Astrocyte (in vitro differentiated cells and primary cell): Measurements from ENCODE around the gene TRIM7. TPM values are rescaled to one million over a fixed set of nuclear protein-coding genes. Genes with fewer than 3 reads are reported as not detected.
"Not testable (repeated sequence)": the region's sequence is repeated elsewhere in the genome, so short reads cannot be mapped to it uniquely, and the experiment has no call there.

ENCODE experiments used
- DNase-seq: peaks from one replicate; pipeline ENCODE4 v3.0.0-alpha.2; 2010; ENCODE audit warnings: low read depth
- FAIRE-seq: peaks from 2 replicates; lab custom pipeline; 2011; peaks lifted over from hg19 to GRCh38; lab: Jason Lieb, UNC
- H2AFZ ChIP-seq: 2 replicates; pipeline ENCODE4 v1.6.0; 2012; ENCODE audit warnings: low read depth, low read length, inconsistent platforms
- H3K27ac ChIP-seq: 2 replicates; pipeline ENCODE4 v1.5.1; 2011; ENCODE audit warnings: low read depth, low read length, inconsistent platforms
- H3K27me3 ChIP-seq: 2 replicates; pipeline ENCODE4 v1.6.0; 2011; ENCODE audit warnings: low read length, inconsistent platforms; ENCODE audit not compliant: insufficient read depth
- H3K36me3 ChIP-seq: 2 replicates; pipeline ENCODE4 v1.5.1; 2011; ENCODE audit warnings: low read length, inconsistent platforms; ENCODE audit not compliant: insufficient read depth
- H3K4me1 ChIP-seq: 2 replicates; pipeline ENCODE4 v1.5.1; 2011; ENCODE audit warnings: low read length, inconsistent platforms; ENCODE audit not compliant: insufficient read depth
- H3K4me2 ChIP-seq: 2 replicates; pipeline ENCODE4 v1.6.0; 2012; ENCODE audit warnings: low read length, inconsistent platforms
- H3K4me3 ChIP-seq: 2 replicates; pipeline ENCODE4 v1.5.1; 2011; ENCODE audit warnings: low read depth, mild to moderate bottlenecking, low read length, inconsistent platforms; ENCODE audit not compliant: insufficient read depth
- H3K79me2 ChIP-seq: 2 replicates; pipeline ENCODE4 v1.6.0; 2012; ENCODE audit warnings: mild to moderate bottlenecking, low read length, inconsistent platforms; ENCODE audit not compliant: insufficient read depth
- H3K9ac ChIP-seq: 2 replicates; pipeline ENCODE4 v1.6.0; 2012; ENCODE audit warnings: mild to moderate bottlenecking, low read length, inconsistent platforms
- H3K9me3 ChIP-seq: 2 replicates; pipeline ENCODE4 v1.5.1; 2012; ENCODE audit warnings: low read depth, mild to moderate bottlenecking, low read length, inconsistent platforms; ENCODE audit not compliant: insufficient read depth
- H4K20me1 ChIP-seq: 2 replicates; pipeline ENCODE4 v1.6.0; 2012; ENCODE audit warnings: low read length, inconsistent platforms; ENCODE audit not compliant: insufficient read depth
- H3K27ac Mint-ChIP-seq: one replicate; pipeline ENCODE4 v1.8.0; 2021; ENCODE audit warnings: mild to moderate bottlenecking, mixed read lengths; ENCODE audit not compliant: unreplicated experiment
- H3K27me3 Mint-ChIP-seq: one replicate; pipeline ENCODE4 v1.8.0; 2021; ENCODE audit warnings: low read depth, mixed read lengths; ENCODE audit not compliant: unreplicated experiment
- H3K36me3 Mint-ChIP-seq: one replicate; pipeline ENCODE4 v1.8.0; 2021; ENCODE audit warnings: low read depth, mixed read lengths; ENCODE audit not compliant: unreplicated experiment
- H3K4me1 Mint-ChIP-seq: one replicate; pipeline ENCODE4 v1.8.0; 2021; ENCODE audit warnings: low read depth, mixed read lengths; ENCODE audit not compliant: unreplicated experiment
- H3K4me3 Mint-ChIP-seq: one replicate; pipeline ENCODE4 v1.8.0; 2021; ENCODE audit warnings: mild to moderate bottlenecking, moderate library complexity, mixed read lengths; ENCODE audit not compliant: unreplicated experiment
- H3K9me3 Mint-ChIP-seq: one replicate; pipeline ENCODE4 v1.8.0; 2021; ENCODE audit warnings: mild to moderate bottlenecking, mixed read lengths; ENCODE audit not compliant: unreplicated experiment
- CTCF ChIP-seq: IDR thresholded peaks from 2 replicates; pipeline ENCODE4 v1.5.1; 2011; ENCODE audit warnings: low read depth, mild to moderate bottlenecking, inconsistent platforms, low read length, moderate library complexity; ENCODE audit not compliant: insufficient read depth
- EZH2 ChIP-seq: IDR thresholded peaks from 2 replicates; pipeline ENCODE4 v1.6.1; 2012; ENCODE audit warnings: mild to moderate bottlenecking, low read length, inconsistent platforms; ENCODE audit not compliant: insufficient read depth
- total RNA-seq: library from RNA; stranded (reverse); gene quantifications from 2 replicates; pipeline ENCODE4 v1.2.1, GENCODE V29; 2021

Gene TRIM7
- total RNA-seq, 1 donor from 2014 or later = 0.27 TPM

GRCh38 chr5:181215997-181216989, 11.3 kb upstream of the TRIM7 start:
- no peak overlapping the region for H3K27ac Mint-ChIP-seq
- FAIRE-seq = no peak

GRCh38 chr5:181214249-181214648, 9.3 kb upstream of the TRIM7 start:
- DNase-seq, H3K27ac ChIP-seq, H3K9me3 Mint-ChIP-seq, H3K4me1 ChIP-seq, H3K27me3 Mint-ChIP-seq, H3K4me2 ChIP-seq, FAIRE-seq, H3K9me3 ChIP-seq, H4K20me1 ChIP-seq, H3K4me3 Mint-ChIP-seq, H3K4me3 ChIP-seq, H3K79me2 ChIP-seq, H2AFZ ChIP-seq, H3K27ac Mint-ChIP-seq, H3K9ac ChIP-seq, H3K27me3 ChIP-seq, H3K36me3 ChIP-seq, H3K36me3 Mint-ChIP-seq, H3K4me1 Mint-ChIP-seq: not testable (repeated sequence)

More at GRCh38 chr5:181215997-181216989, 11.3 kb upstream of the TRIM7 start:
- Mint-ChIP-seq H3K36me3 (no peaks in the 10 kb centered on the region), H3K27me3 (peaks cover 9% of the 10 kb centered on the region), H3K4me1 (peaks cover 4% of the 10 kb centered on the region), H3K4me3 (no peak overlapping the region), H3K9me3 (no peaks in the 10 kb centered on the region)
- no peak overlapping the region for H3K27ac ChIP-seq
- no peak for DNase-seq
- H3K36me3 ChIP-seq = no peaks in the 10 kb centered on the region
- peaks cover 5% of the 10 kb centered on the region for H4K20me1 ChIP-seq
- H3K9me3 ChIP-seq = no peaks in the 10 kb centered on the region
- H3K27me3 ChIP-seq = peaks cover 5% of the 10 kb centered on the region
- H3K79me2 ChIP-seq = no peaks in the 10 kb centered on the region
- no peak overlapping the region for H3K9ac ChIP-seq
- TF ChIP-seq CTCF (no peak), EZH2 (no peak)
- H2AFZ ChIP-seq = peak overlapping the region; percentile 44
- H3K4me2 ChIP-seq = peak overlapping the region; percentile 75
- peaks cover 10% of the 10 kb centered on the region for H3K4me1 ChIP-seq
- H3K4me3 ChIP-seq = peak overlapping the region; percentile 39

GRCh38 chr5:181212934-181213333, 7.9 kb upstream of the TRIM7 start:
- Histone ChIP-seq H3K4me2 (no peak overlapping the region), H3K36me3 (no peaks in the 10 kb centered on the region), H3K79me2 (no peaks in the 10 kb centered on the region), H3K9me3 (no peaks in the 10 kb centered on the region), H3K9ac (no peak overlapping the region), H4K20me1 (peaks cover 4% of the 10 kb centered on the region), H3K4me1 (peaks cover 8% of the 10 kb centered on the region), H3K4me3 (no peak overlapping the region), H3K27me3 (peaks cover 8% of the 10 kb centered on the region), H2AFZ (no peak overlapping the region), H3K27ac (no peak overlapping the region)
- Mint-ChIP-seq H3K4me1 (peaks cover 4% of the 10 kb centered on the region), H3K27me3 (peaks cover 9% of the 10 kb centered on the region), H3K27ac (no peak overlapping the region), H3K4me3 (peak overlapping the region; percentile 24), H3K36me3 (no peaks in the 10 kb centered on the region), H3K9me3 (no peaks in the 10 kb centered on the region)
- no peak for FAIRE-seq
- DNase-seq = no peak
- TF ChIP-seq EZH2 (no peak), CTCF (no peak)
